GM19239 (cell line): ENCODE data around the gene POU3F2.

Experiments
- DNase-seq: peaks from one replicate; pipeline ENCODE4 v3.0.0; 2011; ENCODE audit warnings: low spot score; ENCODE audit not compliant: insufficient read length
- FAIRE-seq: peaks from 2 replicates; lab custom pipeline; 2011; peaks lifted over from hg19 to GRCh38; lab: Jason Lieb, UNC

Gene POU3F2

GRCh38 chr6:98834060-98835031, at the start of gene POU3F2:
TSS of gene POU3F2 (plus strand) at chr6:98834574. CDS start at chr6:98834874, 300 bp downstream.
- FAIRE-seq (peak; percentile 60), DNase-seq (peak; percentile 76)

DNA sequence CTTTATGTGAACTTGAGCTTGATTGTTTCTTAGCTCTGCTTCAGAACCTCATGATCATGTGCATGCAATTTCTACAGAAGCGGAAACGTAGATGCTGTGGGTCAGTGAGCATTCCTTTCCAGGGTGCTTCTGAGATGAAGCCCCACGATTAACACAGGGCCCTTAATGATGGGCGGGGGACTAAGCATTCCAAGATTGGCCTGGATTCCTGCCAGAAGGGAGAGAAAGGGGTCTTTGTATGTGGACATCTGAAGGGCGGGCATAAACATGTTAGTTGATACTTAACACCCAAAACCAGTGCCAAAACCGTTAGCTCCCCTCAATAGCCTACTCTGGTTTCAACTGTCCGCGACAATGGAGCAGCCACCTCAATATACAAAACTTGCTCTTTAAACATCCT, 46.9 kb upstream of the POU3F2 start:
- no peak for DNase-seq

GRCh38 chr6:98787961-98788360, 46.4 kb upstream of the POU3F2 start:
- no peak for DNase-seq
- FAIRE-seq: no peak

More for the DNA sequence above, 46.9 kb upstream of the POU3F2 start:
- FAIRE-seq: no peak

DNA sequence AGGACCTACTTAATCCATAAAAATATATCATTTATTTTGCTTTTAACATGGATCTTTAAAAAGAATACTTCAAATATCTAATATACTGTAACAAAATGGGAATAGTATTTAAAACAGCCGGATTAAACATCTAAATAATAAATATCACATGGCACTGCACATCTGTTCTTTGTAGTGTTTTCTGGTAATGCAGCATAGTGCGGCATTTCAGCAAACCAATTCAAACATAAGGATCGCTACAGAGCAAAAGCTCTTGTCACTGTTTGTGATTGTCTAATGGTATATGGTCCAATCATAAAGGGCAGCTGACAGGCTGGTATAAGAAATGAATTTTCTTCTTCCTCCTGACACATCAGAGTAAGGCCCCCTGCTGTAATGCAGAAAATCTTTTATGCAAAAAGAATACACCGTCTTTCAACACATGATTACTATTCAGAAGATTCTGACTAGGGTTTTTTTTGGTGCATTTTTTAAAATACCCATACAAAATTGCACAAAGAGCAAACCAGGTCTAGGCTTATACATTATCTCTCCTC, 40.0 kb upstream of the POU3F2 start:
- FAIRE-seq (no peak), DNase-seq (no peak)

- FAIRE-seq: no peak
- no peak for DNase-seq
These were observed 37.0 kb upstream of the POU3F2 start for GRCh38 chr6:98797217-98797994.

DNA sequence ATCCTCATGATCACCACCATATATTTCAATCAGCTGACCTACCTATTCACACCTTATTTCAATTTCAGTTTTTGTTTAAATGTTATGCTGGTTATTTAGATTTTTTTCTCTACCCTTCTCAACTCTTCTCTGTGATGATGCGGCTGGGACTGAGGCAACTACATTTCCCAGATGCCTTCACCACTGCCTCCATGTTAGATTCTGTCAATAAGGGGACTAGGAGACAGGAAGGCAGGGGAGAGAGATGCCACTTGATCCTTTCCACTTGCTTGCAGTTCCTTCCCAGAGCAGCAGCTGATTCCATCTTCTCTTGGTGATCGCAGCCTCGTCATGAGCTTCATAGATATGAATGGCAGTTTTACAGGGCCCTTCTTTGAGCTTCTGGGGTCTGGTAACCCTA, 33.5 kb upstream of the POU3F2 start:
- no peak for FAIRE-seq

GRCh38 chr6:98808541-98809210, 25.7 kb upstream of the POU3F2 start:
- DNase-seq (no peak), FAIRE-seq (no peak)

More for the DNA sequence above, 33.5 kb upstream of the POU3F2 start:
- DNase-seq: no peak

DNA sequence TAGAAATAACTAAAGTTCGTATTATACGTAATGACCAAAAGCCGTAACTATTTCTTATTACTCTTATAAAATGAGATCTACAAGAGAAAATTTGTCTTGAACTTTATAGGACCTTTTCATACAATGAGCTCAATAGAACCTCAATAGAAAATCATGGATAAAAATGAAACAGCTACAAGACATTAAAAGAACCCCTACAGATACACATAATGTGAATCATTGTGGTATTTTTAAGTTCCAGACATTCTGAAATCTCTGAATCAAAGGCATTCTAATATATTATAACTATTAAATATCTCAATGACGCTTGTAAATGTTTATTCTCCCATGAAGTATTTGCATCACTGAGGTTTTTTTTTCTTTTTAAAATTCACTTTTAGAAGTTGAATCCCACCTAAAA, 22.2 kb upstream of the POU3F2 start:
- FAIRE-seq: no peak
- no peak for DNase-seq

- DNase-seq (no peak), FAIRE-seq (no peak)
These were observed 17.6 kb upstream of the POU3F2 start for GRCh38 chr6:98816799-98817198.

GRCh38 chr6:98821756-98822405, 12.5 kb upstream of the POU3F2 start:
- FAIRE-seq (no peak), DNase-seq (no peak)

GRCh38 chr6:98823428-98824161, 10.8 kb upstream of the POU3F2 start:
- FAIRE-seq (peak; percentile 35), DNase-seq (no peak)

GRCh38 chr6:98824162-98824901, 10.0 kb upstream of the POU3F2 start:
- no peak for DNase-seq
- FAIRE-seq: no peak

DNA sequence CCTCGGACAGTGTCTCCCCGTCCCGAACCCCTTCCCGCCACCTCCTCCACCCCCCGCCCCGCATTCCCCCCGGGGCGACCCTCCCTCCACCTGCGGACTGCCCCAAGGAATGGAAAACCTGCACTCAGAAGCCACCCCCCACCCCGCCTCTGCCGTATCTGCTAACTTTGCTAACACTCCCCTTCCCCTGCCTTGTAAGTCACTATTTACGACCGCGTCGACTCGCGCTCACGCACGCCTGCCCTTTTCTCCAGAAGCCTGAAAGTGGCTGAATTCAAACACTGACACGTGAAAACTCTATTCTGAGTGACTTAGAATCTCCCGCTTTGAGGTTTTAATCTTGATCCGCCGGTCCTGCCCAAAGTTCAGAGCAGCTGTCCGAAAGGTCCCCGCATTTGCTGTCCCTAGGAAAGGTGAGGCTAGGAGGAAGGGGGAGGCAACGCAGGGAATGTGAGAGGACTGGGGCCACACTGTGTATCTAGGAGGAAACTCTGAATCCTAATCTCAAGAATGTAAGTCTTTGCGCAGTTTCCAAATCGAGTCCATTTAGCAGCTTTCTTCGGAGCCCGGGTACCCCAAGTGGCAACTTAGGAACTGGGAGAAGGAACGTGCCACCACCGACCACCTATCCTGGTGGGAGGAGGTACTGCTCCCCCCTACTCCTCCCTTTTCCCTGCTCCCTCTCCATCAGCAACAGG, 9.3 kb upstream of the POU3F2 start:
- DNase-seq (no peak), FAIRE-seq (no peak)

GRCh38 chr6:98825600-98826230, 8.7 kb upstream of the POU3F2 start:
- FAIRE-seq: no peak
- DNase-seq: no peak

GRCh38 chr6:98827295-98828159, 6.8 kb upstream of the POU3F2 start:
- FAIRE-seq (no peak), DNase-seq (no peak)

GRCh38 chr6:98828211-98828788, 6.1 kb upstream of the POU3F2 start:
- DNase-seq (no peak), FAIRE-seq (no peak)
